Activated naive CD8-positive, alpha-beta T cell (primary cell): ENCODE measurements around the gene CXCR5.

Experiments used
- H3K27ac Mint-ChIP-seq: one replicate; pipeline ENCODE4 v1.8.0; 2021; ENCODE audit warnings: mixed read lengths
- H3K27me3 Mint-ChIP-seq: one replicate; pipeline ENCODE4 v1.8.0; 2021; ENCODE audit warnings: mixed read lengths
- H3K36me3 Mint-ChIP-seq: one replicate; pipeline ENCODE4 v1.8.0; 2021; ENCODE audit warnings: mixed read lengths
- H3K4me1 Mint-ChIP-seq: one replicate; pipeline ENCODE4 v1.8.0; 2021; ENCODE audit warnings: low read depth, mixed read lengths
- H3K4me3 Mint-ChIP-seq: one replicate; pipeline ENCODE4 v1.8.0; 2021; ENCODE audit warnings: mild to moderate bottlenecking, mixed read lengths
- H3K9me3 Mint-ChIP-seq: one replicate; pipeline ENCODE4 v1.8.0; 2021; ENCODE audit warnings: low read depth, mixed read lengths

The CXCR5 gene

GRCh38 chr11:118886681-118887111, 3.0 kb downstream of the CXCR5 start:
- Mint-ChIP-seq H3K4me3 (no peak overlapping the region), H3K36me3 (peaks cover 3% of the 10 kb centered on the region), H3K9me3 (no peaks in the 10 kb centered on the region), H3K27ac (no peak overlapping the region), H3K4me1 (peaks cover 71% of the 10 kb centered on the region), H3K27me3 (no peaks in the 10 kb centered on the region)

- H3K27me3 Mint-ChIP-seq: no peaks in the 10 kb centered on the region
- peaks cover 74% of the 10 kb centered on the region for H3K4me1 Mint-ChIP-seq
- no peak overlapping the region for H3K4me3 Mint-ChIP-seq
- peaks cover 3% of the 10 kb centered on the region for H3K36me3 Mint-ChIP-seq
- no peaks in the 10 kb centered on the region for H3K9me3 Mint-ChIP-seq
- no peak overlapping the region for H3K27ac Mint-ChIP-seq
Observed at GRCh38 chr11:118887206-118887605, 3.5 kb downstream of the CXCR5 start.

- Mint-ChIP-seq H3K27me3 (no peaks in the 10 kb centered on the region), H3K36me3 (peaks cover 3% of the 10 kb centered on the region), H3K4me3 (no peak overlapping the region), H3K9me3 (no peaks in the 10 kb centered on the region), H3K27ac (peak overlapping the region; percentile 28), H3K4me1 (peaks cover 74% of the 10 kb centered on the region)
Observed at GRCh38 chr11:118888398-118888797, 4.7 kb downstream of the CXCR5 start.

GRCh38 chr11:118889797-118890196, 6.1 kb downstream of the CXCR5 start:
- Mint-ChIP-seq H3K27ac (no peak overlapping the region), H3K36me3 (peaks cover 3% of the 10 kb centered on the region), H3K4me3 (no peak overlapping the region), H3K27me3 (no peaks in the 10 kb centered on the region), H3K4me1 (peaks cover 76% of the 10 kb centered on the region), H3K9me3 (no peaks in the 10 kb centered on the region)

- Mint-ChIP-seq H3K4me1 (peaks cover 92% of the 10 kb centered on the region), H3K9me3 (no peaks in the 10 kb centered on the region), H3K27me3 (no peaks in the 10 kb centered on the region), H3K27ac (peak overlapping the region; percentile 90), H3K4me3 (peak overlapping the region; percentile 76), H3K36me3 (peaks cover 3% of the 10 kb centered on the region)
Observed at GRCh38 chr11:118892514-118892913, 8.8 kb downstream of the CXCR5 start.

GRCh38 chr11:118892964-118893363, 9.3 kb downstream of the CXCR5 start:
- H3K27ac Mint-ChIP-seq: peak overlapping the region; percentile 90
- peaks cover 92% of the 10 kb centered on the region for H3K4me1 Mint-ChIP-seq

GRCh38 chr11:118893662-118894061, 10.0 kb downstream of the CXCR5 start:
- Mint-ChIP-seq H3K9me3 (no peaks in the 10 kb centered on the region), H3K27ac (peak overlapping the region; percentile 90), H3K27me3 (no peaks in the 10 kb centered on the region), H3K36me3 (peaks cover 3% of the 10 kb centered on the region), H3K4me1 (peaks cover 87% of the 10 kb centered on the region), H3K4me3 (peak overlapping the region; percentile 45)

More at GRCh38 chr11:118892964-118893363, 9.3 kb downstream of the CXCR5 start:
- Mint-ChIP-seq H3K36me3 (peaks cover 3% of the 10 kb centered on the region), H3K4me3 (peak overlapping the region; percentile 76), H3K9me3 (no peaks in the 10 kb centered on the region), H3K27me3 (no peaks in the 10 kb centered on the region)

GRCh38 chr11:118894192-118894591, 10.5 kb downstream of the CXCR5 start:
- H3K4me1 Mint-ChIP-seq: peaks cover 85% of the 10 kb centered on the region
- peak overlapping the region; percentile 45 for H3K4me3 Mint-ChIP-seq
- H3K27me3 Mint-ChIP-seq: no peaks in the 10 kb centered on the region
- no peaks in the 10 kb centered on the region for H3K9me3 Mint-ChIP-seq
- peaks cover 3% of the 10 kb centered on the region for H3K36me3 Mint-ChIP-seq
- peak overlapping the region; percentile 90 for H3K27ac Mint-ChIP-seq

- Mint-ChIP-seq H3K4me3 (peak overlapping the region; percentile 58), H3K27me3 (no peaks in the 10 kb centered on the region), H3K9me3 (no peaks in the 10 kb centered on the region), H3K36me3 (peaks cover 2% of the 10 kb centered on the region), H3K27ac (peak overlapping the region; percentile 90), H3K4me1 (peaks cover 77% of the 10 kb centered on the region)
Observed at GRCh38 chr11:118895093-118896039, 11.7 kb downstream of the CXCR5 start.

GRCh38 chr11:118896472-118896913, 12.8 kb downstream of the CXCR5 start:
- Mint-ChIP-seq H3K27me3 (no peaks in the 10 kb centered on the region), H3K9me3 (no peaks in the 10 kb centered on the region), H3K4me3 (no peak overlapping the region), H3K27ac (peak overlapping the region; percentile 85), H3K4me1 (peaks cover 70% of the 10 kb centered on the region), H3K36me3 (no peaks in the 10 kb centered on the region)

- Mint-ChIP-seq H3K27ac (peak overlapping the region; percentile 85), H3K36me3 (no peaks in the 10 kb centered on the region), H3K9me3 (no peaks in the 10 kb centered on the region)
Observed at GRCh38 chr11:118896921-118897591, 13.4 kb downstream of the CXCR5 start.

GRCh38 chr11:118897721-118898310, 14.1 kb downstream of the CXCR5 start:
- Mint-ChIP-seq H3K4me3 (no peak overlapping the region), H3K27ac (peak overlapping the region; percentile 85), H3K4me1 (peaks cover 59% of the 10 kb centered on the region), H3K9me3 (no peaks in the 10 kb centered on the region), H3K36me3 (no peaks in the 10 kb centered on the region), H3K27me3 (no peaks in the 10 kb centered on the region)

More at GRCh38 chr11:118896921-118897591, 13.4 kb downstream of the CXCR5 start:
- Mint-ChIP-seq H3K4me1 (peaks cover 65% of the 10 kb centered on the region), H3K27me3 (no peaks in the 10 kb centered on the region), H3K4me3 (no peak overlapping the region)

- H3K27me3 Mint-ChIP-seq: no peaks in the 10 kb centered on the region
- H3K4me3 Mint-ChIP-seq: no peak overlapping the region
- peaks cover 50% of the 10 kb centered on the region for H3K4me1 Mint-ChIP-seq
- peak overlapping the region; percentile 66 for H3K27ac Mint-ChIP-seq
- no peaks in the 10 kb centered on the region for H3K9me3 Mint-ChIP-seq
- no peaks in the 10 kb centered on the region for H3K36me3 Mint-ChIP-seq
Observed at GRCh38 chr11:118898400-118899295, 15.0 kb downstream of the CXCR5 start.

- Mint-ChIP-seq H3K4me3 (no peak overlapping the region), H3K27me3 (no peaks in the 10 kb centered on the region), H3K9me3 (no peaks in the 10 kb centered on the region), H3K4me1 (peaks cover 44% of the 10 kb centered on the region), H3K36me3 (no peaks in the 10 kb centered on the region), H3K27ac (no peak overlapping the region)
Observed at GRCh38 chr11:118899296-118899688, 15.6 kb downstream of the CXCR5 start.
